Upper lobe of right lung (tissue), 1 donor: ENCODE measurements around the gene KLHL12. TPM values are rescaled to one million over a fixed set of nuclear protein-coding genes. Genes with fewer than 3 reads are reported as not detected.

Experiments
- ATAC-seq: fragments of 200-7000 bp; cut with Tn5 transposase; one replicate; pipeline ENCODE4 v1.9.1; 2020; ENCODE audit warnings: mild to moderate bottlenecking, moderate library complexity
- DNase-seq: peaks from one replicate; pipeline ENCODE4 v3.0.0-alpha.2; 2020
- H3K27ac ChIP-seq: fragments of 200-600 bp; one replicate; pipeline ENCODE4 v1.8.0; 2022
- H3K27me3 ChIP-seq: fragments of 200-600 bp; one replicate; pipeline ENCODE4 v1.8.0; 2022; ENCODE audit warnings: mild to moderate bottlenecking
- H3K36me3 ChIP-seq: fragments of 200-600 bp; one replicate; pipeline ENCODE4 v1.8.0; 2022
- H3K4me1 ChIP-seq: fragments of 200-600 bp; one replicate; pipeline ENCODE4 v1.8.0; 2022
- H3K4me3 ChIP-seq: fragments of 200-600 bp; one replicate; pipeline ENCODE4 v1.8.0; 2022; ENCODE audit warnings: mild to moderate bottlenecking
- H3K9me3 ChIP-seq: fragments of 200-600 bp; one replicate; pipeline ENCODE4 v1.8.0; 2022
- CTCF ChIP-seq: fragments of 200-600 bp; IDR thresholded peaks from one replicate; pipeline ENCODE4 v1.8.0; 2022; ENCODE audit warnings: antibody characterized with exemption
- intact Hi-C: fragments of 100-400 bp; cut with DNase I; formaldehyde crosslinking; loops from one replicate; pipeline ENCODE4 v1.11.0; 2022
- total RNA-seq: library from RNA; stranded (reverse); fragmentation: NEBNext Ultra II Directional; extraction: Animal tissue kit (Norgen Biotek cat#: 25700); gene quantifications from one replicate; pipeline ENCODE4 v1.2.1, GENCODE V29; 2021
- donor health status: DM: no; HTN: yes; CAD: no; lungs with severe emphysema.

Gene KLHL12
- total RNA-seq, 1 donor from 2014 or later = 24.4 TPM

GRCh38 chr1:202961220-202961880 lies 34.3 kb upstream of the KLHL12 start:
- no peak for DNase-seq
- no peak overlapping the region for H3K27ac ChIP-seq
- H3K4me1 ChIP-seq = peaks cover 24% of the 10 kb centered on the region
- H3K9me3 ChIP-seq = no peaks in the 10 kb centered on the region
- H3K36me3 ChIP-seq = peaks cover 32% of the 10 kb centered on the region
- no peak for ATAC-seq
- intact Hi-C loops = no loop called here
- no peak for TF ChIP-seq CTCF
- no peak overlapping the region for H3K4me3 ChIP-seq
- no peaks in the 10 kb centered on the region for H3K27me3 ChIP-seq

DNA sequence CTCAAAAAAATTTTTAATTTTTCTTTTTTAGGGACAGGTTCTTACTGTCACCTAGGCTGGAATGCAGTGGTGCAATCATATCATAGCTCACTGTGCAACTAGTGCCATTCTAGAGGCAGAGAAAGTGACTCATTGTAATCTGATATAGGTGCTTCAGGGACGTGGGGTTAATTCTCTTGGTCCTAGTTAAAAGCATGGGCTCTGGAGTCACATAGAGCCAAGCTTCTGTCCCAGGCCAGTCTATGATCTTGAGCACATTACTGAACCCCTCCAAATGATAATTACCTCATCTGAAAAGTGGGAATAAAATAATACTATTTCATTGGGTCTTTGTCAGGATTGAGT lies 32.2 kb upstream of the KLHL12 start:
- Histone ChIP-seq H3K4me3 (no peak overlapping the region), H3K27me3 (no peaks in the 10 kb centered on the region), H3K27ac (peak overlapping the region; percentile 98), H3K4me1 (peaks cover 38% of the 10 kb centered on the region), H3K9me3 (no peaks in the 10 kb centered on the region), H3K36me3 (peaks cover 23% of the 10 kb centered on the region)
- TF ChIP-seq CTCF = no peak
- ATAC-seq (no peak), DNase-seq (no peak)
- intact Hi-C loops = no loop called here

- Histone ChIP-seq H3K4me1 (peaks cover 43% of the 10 kb centered on the region), H3K27me3 (no peaks in the 10 kb centered on the region), H3K4me3 (peak overlapping the region; percentile 97), H3K27ac (peak overlapping the region; percentile 98), H3K9me3 (no peaks in the 10 kb centered on the region), H3K36me3 (peaks cover 17% of the 10 kb centered on the region)
- intact Hi-C loops = no loop called here
- DNase-seq = no peak
- ATAC-seq = no peak
- no peak for TF ChIP-seq CTCF
Observed at GRCh38 chr1:202958544-202959275, 31.7 kb upstream of the KLHL12 start.

DNA sequence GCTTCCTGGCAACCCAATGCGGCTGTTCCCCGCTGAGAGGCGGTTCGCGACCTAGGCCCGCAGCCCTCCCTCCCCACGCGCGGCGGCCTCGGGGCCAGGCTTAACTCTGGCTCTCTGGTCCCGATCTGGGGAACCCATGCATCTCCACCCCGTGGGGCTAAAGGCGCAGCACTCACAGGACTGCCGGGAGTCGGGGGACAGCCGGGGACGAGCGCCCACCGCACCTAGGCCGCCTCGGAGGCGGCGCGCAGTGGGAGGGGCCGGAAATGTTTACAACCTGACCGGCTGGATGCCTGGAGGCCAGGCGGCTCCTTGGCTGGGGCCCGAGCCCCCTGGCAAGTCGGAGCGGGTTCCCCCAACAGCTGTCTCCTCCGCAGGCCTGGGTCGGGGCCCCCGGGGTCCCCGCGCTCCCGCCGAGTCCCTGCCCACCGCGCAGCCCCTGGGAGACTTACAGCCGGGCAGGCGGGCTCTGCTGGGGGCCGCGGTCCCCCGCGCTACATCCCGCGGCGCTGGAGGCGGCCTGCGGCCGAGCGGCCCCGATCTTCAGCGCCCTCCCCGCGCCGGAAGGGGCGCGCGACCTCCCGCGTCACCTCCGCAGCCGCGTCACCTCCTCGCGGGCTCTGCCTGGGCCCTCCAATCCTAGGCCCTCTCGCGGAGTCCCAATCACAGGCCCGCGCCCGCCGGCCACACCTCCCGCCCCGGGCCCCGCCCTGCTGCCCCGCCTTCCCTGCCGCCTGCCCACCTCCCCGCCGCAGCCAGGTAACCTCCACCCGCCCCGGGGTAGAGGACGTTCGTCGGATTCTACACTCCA lies 30.9 kb upstream of the KLHL12 start, which contains the start of gene ADIPOR1:
Gene ADIPOR1 (minus strand): TSS at position 580 of the 811 bp plus-strand sequence. CDS start 7,242 bp downstream, outside the sequence.
- H3K4me1 ChIP-seq = peaks cover 51% of the 10 kb centered on the region
- intact Hi-C loops = no loop called here
- TF ChIP-seq CTCF = peak; percentile 37
- peaks cover 10% of the 10 kb centered on the region for H3K36me3 ChIP-seq
- H3K9me3 ChIP-seq = no peaks in the 10 kb centered on the region
- DNase-seq = peak; percentile 97
- peak; percentile 99 for ATAC-seq
- H3K27ac ChIP-seq = peak within 1 kb of the TSS; percentile 98
- peak within 1 kb of the TSS; percentile 97 for H3K4me3 ChIP-seq
- H3K27me3 ChIP-seq = no peaks in the 10 kb centered on the region

DNA sequence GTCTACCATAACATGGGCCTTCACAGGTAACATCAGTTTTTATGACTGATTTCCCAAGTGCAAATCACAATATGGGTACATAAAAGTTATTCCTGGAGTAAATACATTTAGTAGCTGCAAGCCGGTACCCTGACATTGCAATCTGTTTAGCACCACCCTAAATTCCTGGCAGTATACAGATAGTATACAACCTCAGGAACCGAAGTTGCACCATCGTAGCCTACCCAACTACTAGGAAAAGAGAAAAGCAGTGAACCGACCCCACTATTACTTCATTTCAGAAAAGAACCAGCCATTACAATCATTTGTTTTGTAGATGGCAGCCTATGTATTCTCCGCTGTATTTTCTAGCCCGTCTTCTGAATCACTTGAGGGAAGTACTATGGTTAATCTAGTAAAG lies 29.9 kb upstream of the KLHL12 start:
- Histone ChIP-seq H3K4me1 (peaks cover 61% of the 10 kb centered on the region), H3K27ac (peak overlapping the region; percentile 98), H3K36me3 (peaks cover under 1% of the 10 kb centered on the region), H3K9me3 (no peaks in the 10 kb centered on the region), H3K27me3 (no peaks in the 10 kb centered on the region), H3K4me3 (peak overlapping the region; percentile 97)
- TF ChIP-seq CTCF = no peak
- no peak for ATAC-seq
- no peak for DNase-seq
- intact Hi-C loops = no loop called here
